Loucy (cell line): ENCODE results near the gene NGFR.

ENCODE experiments used
- H2AFZ ChIP-seq: fragments of 200-600 bp; sonication (generic); 2 replicates; pipeline ENCODE4 v1.6.0; 2016; ENCODE audit warnings: antibody characterized with exemption, mild to moderate bottlenecking, low read length, moderate library complexity
- H3F3A ChIP-seq: fragments of 200-600 bp; 2 replicates; pipeline ENCODE4 v1.6.0; 2016; ENCODE audit warnings: antibody characterized with exemption, low read depth, mild to moderate bottlenecking
- H3K27me3 ChIP-seq: fragments of 200-600 bp; sonication (generic); 2 replicates; pipeline ENCODE4 v1.6.1; 2014; ENCODE audit warnings: low read length, mild to moderate bottlenecking; ENCODE audit not compliant: insufficient read depth, poor library complexity, severe bottlenecking
- H3K36me3 ChIP-seq: fragments of 200-600 bp; sonication (generic); 2 replicates; pipeline ENCODE4 v1.6.1; 2016; ENCODE audit warnings: low read length; ENCODE audit not compliant: insufficient read depth
- H3K4me1 ChIP-seq: fragments of 200-600 bp; sonication (generic); 2 replicates; pipeline ENCODE4 v1.5.1; 2014; ENCODE audit warnings: low read length, mild to moderate bottlenecking; ENCODE audit not compliant: insufficient read depth, poor library complexity, severe bottlenecking
- H3K4me2 ChIP-seq: fragments of 200-600 bp; sonication (generic); 2 replicates; pipeline ENCODE4 v1.6.0; 2014; ENCODE audit warnings: antibody characterized with exemption, low read length, low read depth, mild to moderate bottlenecking; ENCODE audit not compliant: poor library complexity, severe bottlenecking
- H3K4me3 ChIP-seq: fragments of 200-600 bp; sonication (generic); 2 replicates; pipeline ENCODE4 v1.5.1; 2014; ENCODE audit warnings: low read length, mild to moderate bottlenecking, mixed read lengths; ENCODE audit not compliant: poor library complexity, severe bottlenecking
- H3K79me2 ChIP-seq: fragments of 200-600 bp; sonication (generic); 2 replicates; pipeline ENCODE4 v1.6.1; 2014; ENCODE audit warnings: low read length; ENCODE audit not compliant: insufficient read depth
- H3K9ac ChIP-seq: fragments of 200-600 bp; sonication (generic); 2 replicates; pipeline ENCODE4 v1.6.0; 2014; ENCODE audit warnings: mild to moderate bottlenecking, low read depth, low read length, moderate library complexity; ENCODE audit not compliant: poor library complexity, severe bottlenecking
- H3K9me2 ChIP-seq: fragments of 200-600 bp; sonication (generic); replicated peaks from 2 replicates; pipeline ENCODE4 v1.6.1; 2016; ENCODE audit warnings: low read depth, low read length, mixed read lengths
- H3K9me3 ChIP-seq: fragments of 200-600 bp; sonication (generic); 2 replicates; pipeline ENCODE4 v1.6.1; 2014; ENCODE audit warnings: mild to moderate bottlenecking, antibody characterized with exemption, low read length, low read depth; ENCODE audit not compliant: insufficient read depth
- H4K20me1 ChIP-seq: fragments of 200-600 bp; sonication (generic); 2 replicates; pipeline ENCODE4 v1.6.0; 2014; ENCODE audit warnings: antibody characterized with exemption, low read length, mild to moderate bottlenecking; ENCODE audit not compliant: insufficient read depth, poor library complexity, severe bottlenecking
- CTCF ChIP-seq: fragments of 200-600 bp; sonication (generic); conservative IDR thresholded peaks from 2 replicates; pipeline ENCODE4 v1.5.1; 2014; ENCODE audit warnings: mild to moderate bottlenecking, antibody characterized with exemption, low read length
- EZH2phosphoT487 ChIP-seq: fragments of 200-600 bp; IDR thresholded peaks from 2 replicates; pipeline ENCODE4 v1.6.1; 2018; ENCODE audit warnings: antibody characterized with exemption, mild to moderate bottlenecking, moderate library complexity, borderline replicate concordance

Gene NGFR

GRCh38 chr17:49516180-49516579 is 21.1 kb downstream of the NGFR start:
- no peak overlapping the region for H3K9ac ChIP-seq
- H3K9me2 ChIP-seq = no peaks in the 10 kb centered on the region
- no peaks in the 10 kb centered on the region for H3K36me3 ChIP-seq
- no peak for TF ChIP-seq EZH2phosphoT487
- TF ChIP-seq CTCF = no peak
- H3K4me2 ChIP-seq = no peak overlapping the region
- no peaks in the 10 kb centered on the region for H3K9me3 ChIP-seq
- no peak overlapping the region for H2AFZ ChIP-seq
- H3K4me3 ChIP-seq = no peak overlapping the region
- H3F3A ChIP-seq = no peaks in the 10 kb centered on the region
- H3K4me1 ChIP-seq = peaks cover 5% of the 10 kb centered on the region
- H4K20me1 ChIP-seq = no peaks in the 10 kb centered on the region
- H3K79me2 ChIP-seq = no peaks in the 10 kb centered on the region
- no peaks in the 10 kb centered on the region for H3K27me3 ChIP-seq

- Histone ChIP-seq H3K9me3 (no peaks in the 10 kb centered on the region), H3K4me1 (peaks cover 3% of the 10 kb centered on the region), H4K20me1 (no peaks in the 10 kb centered on the region), H3K9me2 (no peaks in the 10 kb centered on the region), H3K27me3 (no peaks in the 10 kb centered on the region), H3K4me2 (no peak overlapping the region), H3K4me3 (no peak overlapping the region), H3F3A (no peaks in the 10 kb centered on the region), H3K9ac (no peak overlapping the region), H3K79me2 (no peaks in the 10 kb centered on the region), H3K36me3 (no peaks in the 10 kb centered on the region), H2AFZ (no peak overlapping the region)
- TF ChIP-seq EZH2phosphoT487 (no peak), CTCF (no peak)
These were observed 23.4 kb downstream of the NGFR start for GRCh38 chr17:49518346-49519078.

GRCh38 chr17:49519781-49520180 is 24.7 kb downstream of the NGFR start:
- Histone ChIP-seq H3F3A (no peaks in the 10 kb centered on the region), H3K9me2 (no peaks in the 10 kb centered on the region), H3K4me1 (peaks cover 7% of the 10 kb centered on the region), H3K27me3 (no peaks in the 10 kb centered on the region), H3K36me3 (no peaks in the 10 kb centered on the region), H3K9me3 (no peaks in the 10 kb centered on the region), H3K79me2 (no peaks in the 10 kb centered on the region), H2AFZ (no peak overlapping the region), H4K20me1 (no peaks in the 10 kb centered on the region), H3K4me3 (no peak overlapping the region), H3K4me2 (no peak overlapping the region), H3K9ac (no peak overlapping the region)
- TF ChIP-seq EZH2phosphoT487 (no peak), CTCF (no peak)
